OCI-LY7 (cell line): Measurements from ENCODE around the gene RNF123. TPM values are rescaled to one million over a fixed set of nuclear protein-coding genes. Genes with fewer than 3 reads are reported as not detected.
A peak's percentile ranks its signal among the peaks of the same experiment; 100 is the strongest.

Source experiments
- BruUV-seq: library from RNA; stranded (reverse); fragments of 400-500 nt; replicated peaks from 2 replicates; lab custom pipeline; 2021; lab: Mats Ljungman, UMichigan
- CTCF ChIA-PET: fragments of 300-600 bp; sonication (Branson Sonifier 250); formaldehyde crosslinking; loops from one replicate; lab custom pipeline; 2022; ENCODE audit warnings: antibody characterized with exemption; ENCODE audit not compliant: unreplicated experiment; lab: Charles Lee
- POLR2A ChIA-PET: fragments of 300-600 bp; sonication (Branson Sonifier 250); formaldehyde crosslinking; loops from one replicate; lab custom pipeline; 2022; ENCODE audit warnings: antibody characterized with exemption; lab: Charles Lee
- DNase-seq: peaks from one replicate; pipeline ENCODE4 v3.0.0-alpha.2; 2015; ENCODE audit warnings: low spot score
- H2AFZ ChIP-seq: fragments of 200-600 bp; sonication (generic), shearing (Covaris generic); 2 replicates; pipeline ENCODE4 v1.6.1; 2014; ENCODE audit warnings: mild to moderate bottlenecking, antibody characterized with exemption, low read length, moderate library complexity
- H3K27ac ChIP-seq: fragments of 200-600 bp; sonication (generic); 2 replicates; pipeline ENCODE4 v1.5.1; 2014; ENCODE audit warnings: mixed run types, low read depth, mild to moderate bottlenecking, moderate library complexity, low read length, inconsistent platforms; ENCODE audit not compliant: poor library complexity, severe bottlenecking
- H3K36me3 ChIP-seq: fragments of 200-600 bp; sonication (generic); 2 replicates; pipeline ENCODE4 v1.6.1; 2014; ENCODE audit warnings: mild to moderate bottlenecking, antibody characterized with exemption, low read length, moderate library complexity, mixed read lengths; ENCODE audit not compliant: insufficient read depth
- H3K4me1 ChIP-seq: fragments of 200-600 bp; sonication (generic); 2 replicates; pipeline ENCODE4 v1.5.1; 2014; ENCODE audit warnings: mild to moderate bottlenecking, low read length; ENCODE audit not compliant: insufficient read depth, poor library complexity, severe bottlenecking
- H3K4me2 ChIP-seq: fragments of 200-600 bp; sonication (generic); 2 replicates; pipeline ENCODE4 v1.6.1; 2014; ENCODE audit warnings: mild to moderate bottlenecking, low read length
- H3K4me3 ChIP-seq: fragments of 200-600 bp; sonication (generic); 2 replicates; pipeline ENCODE4 v1.5.1; 2014; ENCODE audit warnings: mild to moderate bottlenecking, low read depth, low read length; ENCODE audit not compliant: poor library complexity, severe bottlenecking
- H3K79me2 ChIP-seq: fragments of 200-600 bp; sonication (generic); 2 replicates; pipeline ENCODE4 v1.6.1; 2016; ENCODE audit warnings: low read depth, mild to moderate bottlenecking, low read length, moderate library complexity, mixed read lengths; ENCODE audit not compliant: insufficient read depth
- H3K9me2 ChIP-seq: fragments of 200-600 bp; sonication (generic); 2 replicates; pipeline ENCODE4 v1.6.1; 2016; ENCODE audit warnings: mild to moderate bottlenecking, low read length, mixed read lengths; ENCODE audit not compliant: insufficient read depth
- H3K9me3 ChIP-seq: fragments of 200-600 bp; sonication (generic); 2 replicates; pipeline ENCODE4 v1.6.1; 2014; ENCODE audit warnings: mild to moderate bottlenecking, mixed run types, low read length, mixed read lengths
- H4K20me1 ChIP-seq: fragments of 200-600 bp; sonication (generic); 2 replicates; pipeline ENCODE4 v1.6.1; 2014; ENCODE audit warnings: mild to moderate bottlenecking, antibody characterized with exemption, low read length, moderate library complexity, mixed read lengths; ENCODE audit not compliant: insufficient read depth
- CTCF ChIP-seq: fragments of 200-600 bp; sonication (generic); conservative IDR thresholded peaks from 2 replicates; pipeline ENCODE4 v1.5.1; 2014; ENCODE audit warnings: mild to moderate bottlenecking, antibody characterized with exemption, low read length, moderate library complexity, mixed read lengths
- EZH2phosphoT487 ChIP-seq: fragments of 200-600 bp; sonication (generic); IDR thresholded peaks from 2 replicates; pipeline ENCODE4 v1.6.1; 2018; ENCODE audit warnings: low read depth, borderline replicate concordance, mild to moderate bottlenecking, mixed run types, antibody characterized with exemption, low read length, moderate library complexity, mixed read lengths
- intact Hi-C: fragments of 100-400 bp; cut with micrococcal nuclease; formaldehyde crosslinking; loops from one replicate; pipeline ENCODE4 v1.10.0; 2022; ENCODE audit not compliant: unreplicated experiment
- total RNA-seq, 2 experiments: library from RNA; depleted of rRNA in 1 of 2; stranded (reverse); fragments of >200 nt in 1 of 2; shearing (Covaris generic) in 1 of 2; gene quantifications; 2 replicates each; pipeline ENCODE4 v1.2.3, GENCODE V29; 2014 to 2022

Gene RNF123
- total RNA-seq, 2 experiments from 2014 or later = 20.8 to 48.4 TPM

GRCh38 chr3:49724586-49724985 is 35.2 kb downstream of the RNF123 start:
- Histone ChIP-seq H3K4me2 (peak overlapping the region; percentile 98), H3K4me3 (peak overlapping the region; percentile 93), H3K27ac (peak overlapping the region; percentile 74), H3K79me2 (peaks cover 13% of the 10 kb centered on the region; the same call in 1 of the 2 replicates), H3K9me3 (no peaks in the 10 kb centered on the region), H4K20me1 (no peaks in the 10 kb centered on the region), H3K4me1 (peaks cover 48% of the 10 kb centered on the region), H3K9me2 (no peaks in the 10 kb centered on the region), H2AFZ (peak overlapping the region; percentile 60; the same call in 1 of the 2 replicates), H3K36me3 (peaks cover 58% of the 10 kb centered on the region; the same call in 1 of the 2 replicates)
- no peak for TF ChIP-seq EZH2phosphoT487
- TF ChIP-seq CTCF = no peak
- ChIA-PET POLR2A (no interaction called here), CTCF (no interaction called here)
- DNase-seq = peak; percentile 57
- intact Hi-C loops = loop anchor here (1.0 to 2.0 kb wide), 2 partner anchors 62 to 81 kb away; partner anchors contain the start of gene IP6K1
- no TSS peak for BruUV-seq

GRCh38 chr3:49725906-49726681 is 36.7 kb downstream of the RNF123 start:
- Histone ChIP-seq H3K4me2 (peak overlapping the region; percentile 57), H3K36me3 (peaks cover 58% of the 10 kb centered on the region), H3K9me3 (no peaks in the 10 kb centered on the region), H3K9me2 (no peaks in the 10 kb centered on the region), H3K79me2 (peaks cover 13% of the 10 kb centered on the region; the same call in 1 of the 2 replicates), H3K27ac (peak overlapping the region; percentile 78), H3K4me3 (no peak overlapping the region), H3K4me1 (peaks cover 45% of the 10 kb centered on the region), H2AFZ (no peak overlapping the region), H4K20me1 (no peaks in the 10 kb centered on the region)
- POLR2A ChIA-PET = interaction anchor here (0.6 to 0.7 kb wide), 3 partner anchors 58 to 430 kb away, joined by 3 read pairs; partner anchors contain the start of gene IP6K1
- TF ChIP-seq EZH2phosphoT487 (no peak), CTCF (no peak)
- intact Hi-C loops = loop anchor here (2.0 kb wide), 1 partner anchor 61 kb away; the partner anchor contains the start of gene IP6K1
- no TSS peak for BruUV-seq
- DNase-seq = no peak
- CTCF ChIA-PET = no interaction called here
